HepG2 (cell line): ENCODE measurements around the gene TFB1M. TPM values are rescaled to one million over a fixed set of nuclear protein-coding genes. Genes with fewer than 3 reads are reported as not detected.

Experiments used
- ATAC-seq: fragments of 200-7000 bp; cut with Tn5 transposase; 3 replicates; pipeline ENCODE4 v1.9.1; 2020; ENCODE audit warnings: mild to moderate bottlenecking, moderate library complexity
- BruUV-seq: library from RNA; stranded (reverse); fragments of 400-500 nt; replicated peaks from 2 replicates; lab custom pipeline; 2021; lab: Mats Ljungman, UMichigan
- CTCF ChIA-PET: fragments of 300-600 bp; formaldehyde crosslinking; extraction: SDS; loops from one replicate; lab custom pipeline; 2021; ENCODE audit warnings: low total read pairs, inconsistent platforms, low intra/inter-chr PET ratio; lab: Yijun Ruan, JAX
- POLR2A ChIA-PET: fragments of 350-600 bp; sonication (Branson Sonifier 250); formaldehyde crosslinking; loops from one replicate; lab custom pipeline; 2020; ENCODE audit warnings: antibody characterized with exemption, inconsistent platforms; lab: Yijun Ruan, JAX
- DNase-seq: peaks from one replicate; pipeline ENCODE4 v3.0.0-alpha.2; 2015; ENCODE audit warnings: low spot score
- FAIRE-seq: peaks from 3 replicates; lab custom pipeline; 2011; peaks lifted over from hg19 to GRCh38; lab: Jason Lieb, UNC
- H2AFZ ChIP-seq: one replicate; pipeline ENCODE4 v1.6.1; 2011; ENCODE audit warnings: low read length, inconsistent platforms
- H3K27ac ChIP-seq: fragments of 300-600 bp; 3 replicates; pipeline ENCODE4 v1.8.0; 2011; ENCODE audit warnings: mixed run types, mild to moderate bottlenecking, mixed read lengths, low read length, inconsistent platforms; ENCODE audit not compliant: insufficient read depth; ENCODE audit errors: extremely low read length
- H3K27me3 ChIP-seq, 2 experiments: fragments of 200-600 bp in 1 of 2; 2 replicates in 1 of 2; 3 replicates in 1 of 2; pipeline versions ENCODE4 v1.6.0 to v1.8.0; 2011; ENCODE audit warnings: low read length in 2 of 2, mild to moderate bottlenecking in 2 of 2, moderate library complexity in 2 of 2, inconsistent platforms in 1 of 2; ENCODE audit not compliant: insufficient read depth in 2 of 2, control insufficient read depth in 1 of 2
- H3K36me3 ChIP-seq, 2 experiments: fragments of 200-600 bp in 1 of 2; replicated peaks in 1 of 2; 2 replicates in 1 of 2; 3 replicates in 1 of 2; pipeline versions ENCODE4 v1.5.1 to v1.8.0; 2011; ENCODE audit warnings: low read length in 2 of 2, inconsistent platforms in 1 of 2; ENCODE audit not compliant: insufficient read depth in 2 of 2, control insufficient read depth in 1 of 2
- H3K4me1 ChIP-seq: 2 replicates; pipeline ENCODE4 v1.5.1; 2012; ENCODE audit warnings: low read length, inconsistent platforms; ENCODE audit not compliant: insufficient read depth
- H3K4me2 ChIP-seq: 2 replicates; pipeline ENCODE4 v1.6.0; 2011; ENCODE audit warnings: low read depth, low read length, inconsistent platforms
- H3K4me3 ChIP-seq, 3 experiments: fragments of 200-600 bp in 1 of 3; sonication (generic), shearing (Covaris generic) in 1 of 3; replicated peaks in 1 of 3; 2 replicates each; pipeline ENCODE4 v1.5.1; 2011 to 2016; ENCODE audit warnings: low read length in 3 of 3, inconsistent platforms in 2 of 3, low read depth in 2 of 3, mild to moderate bottlenecking in 2 of 3, control low read depth in 1 of 3, mixed read lengths in 1 of 3; ENCODE audit not compliant: insufficient read depth in 1 of 3
- H3K79me2 ChIP-seq: one replicate; pipeline ENCODE4 v1.6.1; 2011; ENCODE audit warnings: low read length, inconsistent platforms; ENCODE audit not compliant: insufficient read depth
- H3K9ac ChIP-seq: 2 replicates; pipeline ENCODE4 v1.6.0; 2011; ENCODE audit warnings: mild to moderate bottlenecking, low read depth, low read length, inconsistent platforms; ENCODE audit not compliant: insufficient read depth
- H3K9me3 ChIP-seq: 2 replicates; pipeline ENCODE4 v1.5.1; 2012; ENCODE audit warnings: mild to moderate bottlenecking, low read length
- H4K20me1 ChIP-seq: 2 replicates; pipeline ENCODE4 v1.6.0; 2011; ENCODE audit warnings: inconsistent platforms, mild to moderate bottlenecking, low read length, moderate library complexity; ENCODE audit not compliant: insufficient read depth
- MLLT10 ChIP-seq: sonication (generic); formaldehyde crosslinking; IDR thresholded peaks from 2 replicates; pipeline ENCODE4 v1.4.0; 2020; ENCODE audit warnings: missing genetic modification reagents
- SIX1 ChIP-seq: sonication (generic); formaldehyde crosslinking; IDR thresholded peaks from 2 replicates; pipeline ENCODE4 v1.4.0; 2020; ENCODE audit warnings: missing genetic modification reagents, borderline replicate concordance
- SNRNP70 ChIP-seq: fragments of 200-400 bp; formaldehyde crosslinking; IDR thresholded peaks from 2 replicates; pipeline ENCODE4 v1.6.1; 2017; ENCODE audit warnings: mild to moderate bottlenecking, low read depth, low read length, moderate library complexity
- ZNF121 ChIP-seq: sonication (generic); formaldehyde crosslinking; IDR thresholded peaks from 2 replicates; pipeline ENCODE4 v1.5.0; 2020; ENCODE audit warnings: mild to moderate bottlenecking, missing genetic modification reagents
- ZNF598 ChIP-seq: sonication (generic); formaldehyde crosslinking; IDR thresholded peaks from 2 replicates; pipeline ENCODE4 v1.5.1; 2020; ENCODE audit warnings: mild to moderate bottlenecking, missing genetic modification reagents, borderline replicate concordance
- WGBS: methylation state at CpG from one replicate; pipeline ENCODE4 v1.1.6; 2017; ENCODE audit warnings: low lambda C conversion rate; 5-methylcytosine and 5-hydroxymethylcytosine counted together
- in situ Hi-C: cut with HindIII; loops from 2 replicates; pipeline ENCODE4 v1.10.0; 2017; ENCODE audit warnings: low pct_unique_long_range_greater_than_20kb; ENCODE audit not compliant: extremely low pct_ligation_motif_present
- intact Hi-C: fragments of 100-400 bp; cut with micrococcal nuclease; formaldehyde crosslinking; loops from one replicate; pipeline ENCODE4 v1.10.0; 2022; ENCODE audit not compliant: unreplicated experiment
- polyA plus RNA-seq, 8 experiments: library from polyadenylated mRNA; depleted of rRNA in 3 of 8; stranded (reverse) in 7 of 8; unstranded in 1 of 8; fragments of >200 nt; fragmentation: Illumina TruSeq in 4 of 8; extraction: Trizol in 4 of 8; gene quantifications; 2 replicates each; pipeline versions ENCODE4 v1.2.1 to v1.2.3, GENCODE V29; 2011 to 2016; ENCODE audit warnings: low read depth in 4 of 8, missing spikeins in 1 of 8, mixed read lengths in 1 of 8; ENCODE audit not compliant: insufficient read depth in 1 of 8
- total RNA-seq, 5 experiments: library from RNA; depleted of rRNA; stranded (reverse); fragments of >200 nt; fragmentation: Illumina TruSeq; extraction: Trizol; gene quantifications; 2 replicates each; pipeline ENCODE4 v1.2.3, GENCODE V29; 2016; ENCODE audit warnings: low read depth in 1 of 5
- TF ChIP-seq, protein P1 (sequence below): sonication (generic); formaldehyde crosslinking; IDR thresholded peaks from 2 replicates; pipeline ENCODE4 v1.5.0; 2020; ENCODE audit warnings: mild to moderate bottlenecking, missing genetic modification reagents
- TF ChIP-seq, protein P2 (sequence below): sonication (generic); formaldehyde crosslinking; IDR thresholded peaks from 2 replicates; pipeline ENCODE4 v1.4.0; 2020; ENCODE audit warnings: mild to moderate bottlenecking, missing genetic modification reagents

The TFB1M gene
- total and polyA plus RNA-seq, 2 of the 13 experiments (the other 11 are each of a cell fraction or from before 2014, with no cell fraction given), result 91.4 to 122 TPM

DNA sequence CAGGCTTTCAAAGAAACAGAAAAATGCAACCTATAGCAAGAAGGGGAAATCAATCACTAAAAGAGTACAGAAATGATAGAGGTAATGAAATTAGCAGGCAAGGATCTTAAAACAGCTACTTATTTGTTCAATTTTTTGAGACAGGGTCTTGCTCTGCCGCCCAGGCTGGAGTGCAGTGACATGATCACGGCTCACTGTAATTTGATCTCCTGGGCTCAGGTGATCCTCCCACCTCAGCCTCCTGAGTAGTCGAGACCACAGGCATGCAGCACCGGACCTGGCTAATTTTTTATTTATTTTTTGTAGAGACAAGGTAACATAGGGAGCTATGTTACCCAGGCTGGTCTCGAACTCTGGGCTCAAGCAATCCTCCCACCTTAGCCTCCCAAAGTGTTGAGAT is 21.6 kb downstream of the TFB1M start:
- WGBS, result 93% methylated on average over 5 of the region's 5 CpGs
- Histone ChIP-seq H3K4me2 (no peak overlapping the region), H3K27me3 (no peaks in the 10 kb centered on the region), H3K9me3 (no peaks in the 10 kb centered on the region), H2AFZ (no peak overlapping the region), H3K4me3 (no peak overlapping the region), H3K79me2 (peaks cover 15% of the 10 kb centered on the region), H3K4me1 (no peaks in the 10 kb centered on the region), H4K20me1 (no peaks in the 10 kb centered on the region), H3K9ac (no peak overlapping the region), H3K27ac (no peak overlapping the region), H3K36me3 (peaks cover 32 to 87% of the 10 kb centered on the region in 2 experiments)
- intact Hi-C loops (loop anchor here (2.0 kb wide), 1 partner anchor 418 kb away; no protein-coding TSS in a partner anchor), in situ Hi-C loops (no loop called here)
- DNase-seq (no peak), FAIRE-seq (no peak), ATAC-seq (no peak)
- TF ChIP-seq SNRNP70 (no peak), MLLT10 (CRISPR knock-in tag) (no peak), ZNF598 (CRISPR knock-in tag) (no peak), SIX1 (CRISPR knock-in tag) (0 out of 2 replicates have a peak, but pooled peaks have one; percentile 36), ZNF121 (peak; percentile 52)
- TF ChIP-seq, protein P1, sequence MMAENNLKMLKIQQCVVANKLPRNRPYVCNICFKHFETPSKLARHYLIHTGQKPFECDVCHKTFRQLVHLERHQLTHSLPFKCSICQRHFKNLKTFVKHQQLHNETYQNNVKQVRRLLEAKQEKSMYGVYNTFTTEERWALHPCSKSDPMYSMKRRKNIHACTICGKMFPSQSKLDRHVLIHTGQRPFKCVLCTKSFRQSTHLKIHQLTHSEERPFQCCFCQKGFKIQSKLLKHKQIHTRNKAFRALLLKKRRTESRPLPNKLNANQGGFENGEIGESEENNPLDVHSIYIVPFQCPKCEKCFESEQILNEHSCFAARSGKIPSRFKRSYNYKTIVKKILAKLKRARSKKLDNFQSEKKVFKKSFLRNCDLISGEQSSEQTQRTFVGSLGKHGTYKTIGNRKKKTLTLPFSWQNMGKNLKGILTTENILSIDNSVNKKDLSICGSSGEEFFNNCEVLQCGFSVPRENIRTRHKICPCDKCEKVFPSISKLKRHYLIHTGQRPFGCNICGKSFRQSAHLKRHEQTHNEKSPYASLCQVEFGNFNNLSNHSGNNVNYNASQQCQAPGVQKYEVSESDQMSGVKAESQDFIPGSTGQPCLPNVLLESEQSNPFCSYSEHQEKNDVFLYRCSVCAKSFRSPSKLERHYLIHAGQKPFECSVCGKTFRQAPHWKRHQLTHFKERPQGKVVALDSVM (CRISPR knock-in tag), result peak; percentile 35; the same call in 1 of the 2 replicates
- TF ChIP-seq, protein P2, sequence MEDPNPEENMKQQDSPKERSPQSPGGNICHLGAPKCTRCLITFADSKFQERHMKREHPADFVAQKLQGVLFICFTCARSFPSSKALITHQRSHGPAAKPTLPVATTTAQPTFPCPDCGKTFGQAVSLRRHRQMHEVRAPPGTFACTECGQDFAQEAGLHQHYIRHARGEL (CRISPR knock-in tag), result no peak
- ChIA-PET CTCF (no interaction called here), POLR2A (no interaction called here)
- BruUV-seq, result no TSS peak
